Activated CD4-positive, alpha-beta T cell treated with anti-CD3 and anti-CD28 coated beads, Interleukin-2, amount 10 ng/mL, durations not matched to agents 7 days and 5 days (primary cell): Measurements from ENCODE around the gene ABHD2. TPM values are rescaled to one million over a fixed set of nuclear protein-coding genes. Genes with fewer than 3 reads are reported as not detected.

Experiments
- CTCF ChIA-PET: fragments of 350-600 bp; sonication (Branson Sonifier 250); formaldehyde crosslinking; loops from one replicate; lab custom pipeline; 2021; ENCODE audit warnings: antibody characterized with exemption; lab: Charles Lee
- POLR2A ChIA-PET: fragments of 350-600 bp; sonication (Branson Sonifier 250); formaldehyde crosslinking; loops from one replicate; lab custom pipeline; 2021; ENCODE audit warnings: antibody characterized with exemption; lab: Charles Lee
- DNase-seq: peaks from one replicate; pipeline ENCODE4 v3.0.0-alpha.2; 2020
- H3K27ac Mint-ChIP-seq: one replicate; pipeline ENCODE4 v1.8.0; 2021; ENCODE audit warnings: mild to moderate bottlenecking, moderate library complexity, mixed read lengths
- H3K27me3 Mint-ChIP-seq: one replicate; pipeline ENCODE4 v1.8.0; 2021; ENCODE audit warnings: mixed read lengths
- H3K36me3 Mint-ChIP-seq: one replicate; pipeline ENCODE4 v1.8.0; 2021; ENCODE audit warnings: low read depth, mixed read lengths
- H3K4me1 Mint-ChIP-seq: one replicate; pipeline ENCODE4 v1.8.0; 2021; ENCODE audit warnings: mixed read lengths
- H3K4me3 Mint-ChIP-seq: one replicate; pipeline ENCODE4 v1.8.0; 2021; ENCODE audit warnings: mild to moderate bottlenecking, moderate library complexity, mixed read lengths
- H3K9me3 Mint-ChIP-seq: one replicate; pipeline ENCODE4 v1.8.0; 2021; ENCODE audit warnings: mixed read lengths
- total RNA-seq, 2 experiments: library from RNA; stranded (reverse); gene quantifications; one replicate each; pipeline ENCODE4 v1.2.3, GENCODE V29; 2021

Gene ABHD2
- total RNA-seq, 2 experiments from 2014 or later = 79.7 to 89.0 TPM

- Mint-ChIP-seq H3K27me3 (no peaks in the 10 kb centered on the region), H3K4me3 (no peak overlapping the region), H3K36me3 (peaks cover 25% of the 10 kb centered on the region), H3K27ac (no peak overlapping the region), H3K4me1 (peaks cover 18% of the 10 kb centered on the region), H3K9me3 (no peaks in the 10 kb centered on the region)
- no peak for DNase-seq
- POLR2A ChIA-PET = no interaction called here
- CTCF ChIA-PET = interaction anchor here (1.1 kb wide), 2 partner anchors 8 to 10 kb away, joined by 3 read pairs; no protein-coding TSS in a partner anchor
Observed at GRCh38 chr15:89198934-89199333, 110.7 kb downstream of the ABHD2 start.

- no peak for DNase-seq
- CTCF ChIA-PET = interaction anchor here (0.9 kb wide), 1 partner anchor 295 kb away, joined by 3 read pairs; no protein-coding TSS in a partner anchor
- peaks cover 23% of the 10 kb centered on the region for H3K36me3 Mint-ChIP-seq
- POLR2A ChIA-PET = no interaction called here
- peaks cover 25% of the 10 kb centered on the region for H3K4me1 Mint-ChIP-seq
- no peak overlapping the region for H3K4me3 Mint-ChIP-seq
- no peak overlapping the region for H3K27ac Mint-ChIP-seq
- H3K9me3 Mint-ChIP-seq = no peaks in the 10 kb centered on the region
- no peaks in the 10 kb centered on the region for H3K27me3 Mint-ChIP-seq
Observed at GRCh38 chr15:89199746-89200145, 111.5 kb downstream of the ABHD2 start.

GRCh38 chr15:89200182-89200581, 111.9 kb downstream of the ABHD2 start:
- H3K4me3 Mint-ChIP-seq = no peak overlapping the region
- POLR2A ChIA-PET = no interaction called here

GRCh38 chr15:89201465-89202005, 113.3 kb downstream of the ABHD2 start:
- H3K27me3 Mint-ChIP-seq = no peaks in the 10 kb centered on the region
- POLR2A ChIA-PET = no interaction called here
- H3K9me3 Mint-ChIP-seq = no peaks in the 10 kb centered on the region
- CTCF ChIA-PET = no interaction called here
- no peak overlapping the region for H3K4me3 Mint-ChIP-seq
- H3K27ac Mint-ChIP-seq = no peak overlapping the region
- H3K36me3 Mint-ChIP-seq = peaks cover 13% of the 10 kb centered on the region
- peaks cover 35% of the 10 kb centered on the region for H3K4me1 Mint-ChIP-seq
- DNase-seq = no peak

More at GRCh38 chr15:89200182-89200581, 111.9 kb downstream of the ABHD2 start:
- Mint-ChIP-seq H3K27me3 (no peaks in the 10 kb centered on the region), H3K4me1 (peaks cover 28% of the 10 kb centered on the region), H3K36me3 (peaks cover 23% of the 10 kb centered on the region), H3K27ac (no peak overlapping the region), H3K9me3 (no peaks in the 10 kb centered on the region)
- DNase-seq = no peak
- CTCF ChIA-PET = interaction anchor here (0.9 kb wide), 1 partner anchor 296 kb away, joined by 3 read pairs; no protein-coding TSS in a partner anchor

GRCh38 chr15:89203705-89204273, 115.5 kb downstream of the ABHD2 start:
- Mint-ChIP-seq H3K36me3 (peaks cover 10% of the 10 kb centered on the region), H3K27ac (peak overlapping the region; percentile 72), H3K27me3 (peaks cover 3% of the 10 kb centered on the region), H3K9me3 (no peaks in the 10 kb centered on the region), H3K4me3 (peak overlapping the region; percentile 6), H3K4me1 (peaks cover 33% of the 10 kb centered on the region)
- DNase-seq = peak; percentile 56
- CTCF ChIA-PET = interaction anchor here (1.1 kb wide), 1 partner anchor 11 kb away, joined by 4 read pairs; no protein-coding TSS in a partner anchor
- POLR2A ChIA-PET = no interaction called here

- peaks cover 9% of the 10 kb centered on the region for H3K36me3 Mint-ChIP-seq
- H3K9me3 Mint-ChIP-seq = no peaks in the 10 kb centered on the region
- DNase-seq = no peak
- H3K4me1 Mint-ChIP-seq = peaks cover 33% of the 10 kb centered on the region
- CTCF ChIA-PET = interaction anchor here (0.5 to 3.1 kb wide), 46 partner anchors 7 to 732 kb away, joined by 3 to 16 read pairs (median 4); partner anchors contain the start of genes ABHD2 and FANCI
- peaks cover 5% of the 10 kb centered on the region for H3K27me3 Mint-ChIP-seq
- H3K4me3 Mint-ChIP-seq = no peak overlapping the region
- POLR2A ChIA-PET = interaction anchor here (0.5 to 1.5 kb wide), 2 partner anchors 38 to 124 kb away, joined by 3 to 4 read pairs; partner anchors contain the start of gene FANCI
- no peak overlapping the region for H3K27ac Mint-ChIP-seq
Observed at GRCh38 chr15:89205991-89206585, 117.8 kb downstream of the ABHD2 start.

- peaks cover 33% of the 10 kb centered on the region for H3K4me1 Mint-ChIP-seq
- POLR2A ChIA-PET = interaction anchor here (0.5 to 1.5 kb wide), 2 partner anchors 37 to 123 kb away, joined by 3 to 4 read pairs; partner anchors contain the start of gene FANCI
- peak overlapping the region; percentile 7 for H3K27ac Mint-ChIP-seq
Observed at GRCh38 chr15:89206908-89207331, 118.7 kb downstream of the ABHD2 start.

GRCh38 chr15:89208256-89208655, 120.0 kb downstream of the ABHD2 start:
- DNase-seq = no peak
- no peak overlapping the region for H3K4me3 Mint-ChIP-seq
- no peaks in the 10 kb centered on the region for H3K36me3 Mint-ChIP-seq
- H3K27me3 Mint-ChIP-seq = peaks cover 5% of the 10 kb centered on the region
- H3K27ac Mint-ChIP-seq = no peak overlapping the region
- ChIA-PET CTCF (no interaction called here), POLR2A (no interaction called here)
- peaks cover 30% of the 10 kb centered on the region for H3K4me1 Mint-ChIP-seq
- no peaks in the 10 kb centered on the region for H3K9me3 Mint-ChIP-seq

More at GRCh38 chr15:89206908-89207331, 118.7 kb downstream of the ABHD2 start:
- CTCF ChIA-PET = interaction anchor here (0.6 to 3.1 kb wide), 45 partner anchors 8 to 732 kb away, joined by 3 to 16 read pairs (median 4); partner anchors contain the start of genes ABHD2 and FANCI
- Mint-ChIP-seq H3K4me3 (no peak overlapping the region), H3K36me3 (peaks cover 4% of the 10 kb centered on the region), H3K9me3 (no peaks in the 10 kb centered on the region), H3K27me3 (peaks cover 5% of the 10 kb centered on the region)
- DNase-seq = peak; percentile 71

- no peaks in the 10 kb centered on the region for H3K9me3 Mint-ChIP-seq
- no peak for DNase-seq
- ChIA-PET POLR2A (no interaction called here), CTCF (no interaction called here)
- peaks cover 5% of the 10 kb centered on the region for H3K27me3 Mint-ChIP-seq
- no peaks in the 10 kb centered on the region for H3K36me3 Mint-ChIP-seq
- peaks cover 22% of the 10 kb centered on the region for H3K4me1 Mint-ChIP-seq
- H3K27ac Mint-ChIP-seq = no peak overlapping the region
- H3K4me3 Mint-ChIP-seq = no peak overlapping the region
Observed at GRCh38 chr15:89209057-89209456, 120.8 kb downstream of the ABHD2 start.

GRCh38 chr15:89211678-89212170, 123.5 kb downstream of the ABHD2 start:
- DNase-seq = no peak
- peaks cover 5% of the 10 kb centered on the region for H3K27me3 Mint-ChIP-seq
- H3K4me1 Mint-ChIP-seq = peaks cover 5% of the 10 kb centered on the region
- H3K27ac Mint-ChIP-seq = no peak overlapping the region
- H3K4me3 Mint-ChIP-seq = no peak overlapping the region
- ChIA-PET CTCF (no interaction called here), POLR2A (no interaction called here)
- no peaks in the 10 kb centered on the region for H3K9me3 Mint-ChIP-seq
- H3K36me3 Mint-ChIP-seq = no peaks in the 10 kb centered on the region

- no peak for DNase-seq
- Mint-ChIP-seq H3K36me3 (no peaks in the 10 kb centered on the region), H3K4me1 (no peaks in the 10 kb centered on the region), H3K27me3 (peaks cover 4% of the 10 kb centered on the region), H3K27ac (no peak overlapping the region), H3K9me3 (no peaks in the 10 kb centered on the region), H3K4me3 (no peak overlapping the region)
- CTCF ChIA-PET = interaction anchor here (0.6 to 1.4 kb wide), 3 partner anchors 9 to 38 kb away, joined by 3 to 11 read pairs (median 3); no protein-coding TSS in a partner anchor
- POLR2A ChIA-PET = no interaction called here
Observed at GRCh38 chr15:89215627-89216026, 127.4 kb downstream of the ABHD2 start.

GRCh38 chr15:89217031-89217430, 128.8 kb downstream of the ABHD2 start:
- DNase-seq = no peak
- Mint-ChIP-seq H3K27ac (no peak overlapping the region), H3K27me3 (peaks cover 1% of the 10 kb centered on the region), H3K4me1 (no peaks in the 10 kb centered on the region), H3K36me3 (no peaks in the 10 kb centered on the region), H3K4me3 (no peak overlapping the region), H3K9me3 (no peaks in the 10 kb centered on the region)
- ChIA-PET CTCF (interaction anchor here (0.5 to 2.4 kb wide), 2 partner anchors 10 to 453 kb away, joined by 3 to 16 read pairs; no protein-coding TSS in a partner anchor), POLR2A (no interaction called here)
